Astrocyte (in vitro differentiated cells and primary cell): ENCODE results near the gene PITPNM2. TPM values are rescaled to one million over a fixed set of nuclear protein-coding genes. Genes with fewer than 3 reads are reported as not detected.

Experiments used
- DNase-seq: peaks from one replicate; pipeline ENCODE4 v3.0.0-alpha.2; 2010; ENCODE audit warnings: low read depth
- FAIRE-seq: peaks from 2 replicates; lab custom pipeline; 2011; peaks lifted over from hg19 to GRCh38; lab: Jason Lieb, UNC
- H2AFZ ChIP-seq: 2 replicates; pipeline ENCODE4 v1.6.0; 2012; ENCODE audit warnings: low read depth, low read length, inconsistent platforms
- H3K27ac ChIP-seq: 2 replicates; pipeline ENCODE4 v1.5.1; 2011; ENCODE audit warnings: low read depth, low read length, inconsistent platforms
- H3K27me3 ChIP-seq: 2 replicates; pipeline ENCODE4 v1.6.0; 2011; ENCODE audit warnings: low read length, inconsistent platforms; ENCODE audit not compliant: insufficient read depth
- H3K36me3 ChIP-seq: 2 replicates; pipeline ENCODE4 v1.5.1; 2011; ENCODE audit warnings: low read length, inconsistent platforms; ENCODE audit not compliant: insufficient read depth
- H3K4me1 ChIP-seq: 2 replicates; pipeline ENCODE4 v1.5.1; 2011; ENCODE audit warnings: low read length, inconsistent platforms; ENCODE audit not compliant: insufficient read depth
- H3K4me2 ChIP-seq: 2 replicates; pipeline ENCODE4 v1.6.0; 2012; ENCODE audit warnings: low read length, inconsistent platforms
- H3K4me3 ChIP-seq: 2 replicates; pipeline ENCODE4 v1.5.1; 2011; ENCODE audit warnings: low read depth, mild to moderate bottlenecking, low read length, inconsistent platforms; ENCODE audit not compliant: insufficient read depth
- H3K79me2 ChIP-seq: 2 replicates; pipeline ENCODE4 v1.6.0; 2012; ENCODE audit warnings: mild to moderate bottlenecking, low read length, inconsistent platforms; ENCODE audit not compliant: insufficient read depth
- H3K9ac ChIP-seq: 2 replicates; pipeline ENCODE4 v1.6.0; 2012; ENCODE audit warnings: mild to moderate bottlenecking, low read length, inconsistent platforms
- H3K9me3 ChIP-seq: 2 replicates; pipeline ENCODE4 v1.5.1; 2012; ENCODE audit warnings: low read depth, mild to moderate bottlenecking, low read length, inconsistent platforms; ENCODE audit not compliant: insufficient read depth
- H4K20me1 ChIP-seq: 2 replicates; pipeline ENCODE4 v1.6.0; 2012; ENCODE audit warnings: low read length, inconsistent platforms; ENCODE audit not compliant: insufficient read depth
- H3K27ac Mint-ChIP-seq: one replicate; pipeline ENCODE4 v1.8.0; 2021; ENCODE audit warnings: mild to moderate bottlenecking, mixed read lengths; ENCODE audit not compliant: unreplicated experiment
- H3K27me3 Mint-ChIP-seq: one replicate; pipeline ENCODE4 v1.8.0; 2021; ENCODE audit warnings: low read depth, mixed read lengths; ENCODE audit not compliant: unreplicated experiment
- H3K36me3 Mint-ChIP-seq: one replicate; pipeline ENCODE4 v1.8.0; 2021; ENCODE audit warnings: low read depth, mixed read lengths; ENCODE audit not compliant: unreplicated experiment
- H3K4me1 Mint-ChIP-seq: one replicate; pipeline ENCODE4 v1.8.0; 2021; ENCODE audit warnings: low read depth, mixed read lengths; ENCODE audit not compliant: unreplicated experiment
- H3K4me3 Mint-ChIP-seq: one replicate; pipeline ENCODE4 v1.8.0; 2021; ENCODE audit warnings: mild to moderate bottlenecking, moderate library complexity, mixed read lengths; ENCODE audit not compliant: unreplicated experiment
- H3K9me3 Mint-ChIP-seq: one replicate; pipeline ENCODE4 v1.8.0; 2021; ENCODE audit warnings: mild to moderate bottlenecking, mixed read lengths; ENCODE audit not compliant: unreplicated experiment
- EZH2 ChIP-seq: IDR thresholded peaks from 2 replicates; pipeline ENCODE4 v1.6.1; 2012; ENCODE audit warnings: mild to moderate bottlenecking, low read length, inconsistent platforms; ENCODE audit not compliant: insufficient read depth
- total RNA-seq: library from RNA; stranded (reverse); gene quantifications from 2 replicates; pipeline ENCODE4 v1.2.1, GENCODE V29; 2021
- TF ChIP-seq, protein P1 (sequence below): IDR thresholded peaks from 2 replicates; pipeline ENCODE4 v1.5.1; 2011; ENCODE audit warnings: low read depth, mild to moderate bottlenecking, inconsistent platforms, low read length, moderate library complexity; ENCODE audit not compliant: insufficient read depth

PITPNM2 gene
- total RNA-seq, 1 donor from 2014 or later, result 13.2 TPM

DNA sequence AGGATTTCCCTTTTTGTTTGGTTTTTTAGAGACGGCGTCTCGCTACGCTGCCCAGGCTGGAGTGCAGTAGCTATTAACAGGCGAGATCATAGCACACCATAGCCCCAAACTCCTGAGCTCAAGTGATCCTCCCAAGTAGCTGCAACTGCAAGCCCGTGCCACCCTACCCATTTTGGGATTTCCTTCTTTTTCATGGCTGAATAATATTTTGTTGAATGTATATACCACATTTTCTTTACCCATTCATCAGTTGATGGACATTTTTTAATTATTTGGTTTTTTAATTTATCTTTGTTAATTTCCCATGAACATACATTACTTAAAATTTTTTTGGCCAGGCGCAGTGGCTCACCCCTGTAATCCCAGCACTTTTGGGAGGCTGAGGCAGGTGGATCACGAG is 15.2 kb downstream of the PITPNM2 start:
- H3K9me3 ChIP-seq, result no peaks in the 10 kb centered on the region
- no peak for DNase-seq
- peaks cover 7% of the 10 kb centered on the region for H3K79me2 ChIP-seq
- H3K4me3 Mint-ChIP-seq, result no peak overlapping the region
- H3K4me2 ChIP-seq, result no peak overlapping the region
- H3K9me3 Mint-ChIP-seq, result peaks cover 4% of the 10 kb centered on the region
- no peak for FAIRE-seq
- H3K36me3 Mint-ChIP-seq, result peaks cover 5% of the 10 kb centered on the region
- no peak overlapping the region for H2AFZ ChIP-seq
- no peaks in the 10 kb centered on the region for H3K36me3 ChIP-seq
- no peaks in the 10 kb centered on the region for H3K27me3 ChIP-seq
- H3K4me3 ChIP-seq, result no peak overlapping the region
- no peaks in the 10 kb centered on the region for H3K27me3 Mint-ChIP-seq
- TF ChIP-seq, protein P1, sequence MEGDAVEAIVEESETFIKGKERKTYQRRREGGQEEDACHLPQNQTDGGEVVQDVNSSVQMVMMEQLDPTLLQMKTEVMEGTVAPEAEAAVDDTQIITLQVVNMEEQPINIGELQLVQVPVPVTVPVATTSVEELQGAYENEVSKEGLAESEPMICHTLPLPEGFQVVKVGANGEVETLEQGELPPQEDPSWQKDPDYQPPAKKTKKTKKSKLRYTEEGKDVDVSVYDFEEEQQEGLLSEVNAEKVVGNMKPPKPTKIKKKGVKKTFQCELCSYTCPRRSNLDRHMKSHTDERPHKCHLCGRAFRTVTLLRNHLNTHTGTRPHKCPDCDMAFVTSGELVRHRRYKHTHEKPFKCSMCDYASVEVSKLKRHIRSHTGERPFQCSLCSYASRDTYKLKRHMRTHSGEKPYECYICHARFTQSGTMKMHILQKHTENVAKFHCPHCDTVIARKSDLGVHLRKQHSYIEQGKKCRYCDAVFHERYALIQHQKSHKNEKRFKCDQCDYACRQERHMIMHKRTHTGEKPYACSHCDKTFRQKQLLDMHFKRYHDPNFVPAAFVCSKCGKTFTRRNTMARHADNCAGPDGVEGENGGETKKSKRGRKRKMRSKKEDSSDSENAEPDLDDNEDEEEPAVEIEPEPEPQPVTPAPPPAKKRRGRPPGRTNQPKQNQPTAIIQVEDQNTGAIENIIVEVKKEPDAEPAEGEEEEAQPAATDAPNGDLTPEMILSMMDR, result no peak
- TF ChIP-seq EZH2, result no peak
- H3K27ac ChIP-seq, result no peak overlapping the region
- peaks cover 24% of the 10 kb centered on the region for H3K4me1 Mint-ChIP-seq
- H3K4me1 ChIP-seq, result peaks cover 9% of the 10 kb centered on the region
- H4K20me1 ChIP-seq, result peaks cover 2% of the 10 kb centered on the region
- no peak overlapping the region for H3K9ac ChIP-seq
- H3K27ac Mint-ChIP-seq, result no peak overlapping the region

DNA sequence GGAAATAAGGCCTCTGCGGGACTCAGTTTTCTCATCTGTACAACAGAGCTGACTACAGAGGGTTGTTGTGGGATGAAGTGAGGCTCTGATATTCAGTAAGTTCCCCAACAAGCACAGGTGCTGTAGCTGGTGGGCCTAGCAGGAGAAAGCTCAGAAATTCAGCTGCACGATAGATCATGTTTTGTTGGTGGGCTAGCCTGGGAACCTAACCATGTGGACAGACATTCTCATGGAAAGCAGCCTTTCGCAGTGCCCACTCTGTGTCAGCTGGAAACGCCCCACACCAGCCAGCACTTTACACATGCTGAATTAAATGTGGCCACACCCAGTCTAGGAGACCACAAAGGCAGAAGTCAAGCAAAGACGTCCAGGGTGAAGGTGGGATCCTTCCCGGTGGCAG is 16.1 kb downstream of the PITPNM2 start:
- FAIRE-seq (no peak), DNase-seq (no peak)
- Mint-ChIP-seq H3K27ac (no peak overlapping the region), H3K36me3 (peaks cover 5% of the 10 kb centered on the region), H3K9me3 (peaks cover 4% of the 10 kb centered on the region), H3K4me1 (peaks cover 17% of the 10 kb centered on the region), H3K4me3 (no peak overlapping the region), H3K27me3 (no peaks in the 10 kb centered on the region)
- Histone ChIP-seq H3K4me1 (peaks cover under 1% of the 10 kb centered on the region), H2AFZ (no peak overlapping the region), H3K79me2 (peaks cover 4% of the 10 kb centered on the region), H3K27ac (no peak overlapping the region), H3K4me2 (no peak overlapping the region), H3K27me3 (no peaks in the 10 kb centered on the region), H3K4me3 (no peak overlapping the region), H3K9me3 (no peaks in the 10 kb centered on the region), H4K20me1 (no peaks in the 10 kb centered on the region), H3K9ac (no peak overlapping the region), H3K36me3 (no peaks in the 10 kb centered on the region)
- TF ChIP-seq EZH2, result no peak
- TF ChIP-seq, protein P1, result no peak

DNA sequence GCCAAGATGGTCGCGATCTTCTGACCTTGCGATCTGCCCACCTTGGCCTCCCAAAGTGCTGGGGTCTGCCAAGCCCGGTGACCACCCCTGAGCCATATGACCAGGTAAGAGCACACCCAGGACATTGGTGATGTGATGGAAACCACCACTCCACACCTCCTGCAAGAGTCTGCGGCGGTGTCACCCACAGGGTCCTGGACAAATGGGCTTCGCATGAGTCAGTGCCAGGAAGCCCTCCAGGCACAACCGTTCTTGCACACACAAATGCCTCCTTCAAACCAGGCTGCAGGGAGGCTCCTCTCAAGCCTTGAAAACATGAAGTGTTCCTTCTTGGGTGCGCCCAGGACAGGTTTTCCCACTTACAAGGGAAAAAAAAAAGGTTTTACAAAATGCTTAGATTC is 16.6 kb downstream of the PITPNM2 start:
- no peak overlapping the region for H3K4me3 Mint-ChIP-seq
- no peaks in the 10 kb centered on the region for H3K9me3 ChIP-seq
- no peak overlapping the region for H3K9ac ChIP-seq
- no peak overlapping the region for H3K4me3 ChIP-seq
- peaks cover 12% of the 10 kb centered on the region for H3K4me1 Mint-ChIP-seq
- no peak overlapping the region for H3K4me2 ChIP-seq
- H3K27ac Mint-ChIP-seq, result no peak overlapping the region
- no peak overlapping the region for H3K27ac ChIP-seq
- no peaks in the 10 kb centered on the region for H3K36me3 ChIP-seq
- H3K27me3 ChIP-seq, result no peaks in the 10 kb centered on the region
- no peak overlapping the region for H2AFZ ChIP-seq
- H3K36me3 Mint-ChIP-seq, result peaks cover 2% of the 10 kb centered on the region
- no peaks in the 10 kb centered on the region for H4K20me1 ChIP-seq
- H3K4me1 ChIP-seq, result no peaks in the 10 kb centered on the region
- H3K79me2 ChIP-seq, result no peaks in the 10 kb centered on the region
- DNase-seq (no peak), FAIRE-seq (no peak)
- TF ChIP-seq, protein P1, result no peak
- no peak for TF ChIP-seq EZH2
- H3K27me3 Mint-ChIP-seq, result no peaks in the 10 kb centered on the region
- H3K9me3 Mint-ChIP-seq, result peaks cover 1% of the 10 kb centered on the region
